IMR-90 (cell line): ENCODE measurements around the gene RARB. TPM values are rescaled to one million over a fixed set of nuclear protein-coding genes. Genes with fewer than 3 reads are reported as not detected.

Source experiments
- ATAC-seq: fragments of 200-7000 bp; cut with Tn5 transposase; 2 replicates; pipeline ENCODE4 v1.9.1; 2020; ENCODE audit warnings: low read depth, mild to moderate bottlenecking, moderate library complexity
- BruUV-seq: library from RNA; stranded (reverse); fragments of 400-500 nt; replicated peaks from 2 replicates; lab custom pipeline; 2021; lab: Mats Ljungman, UMichigan
- CTCF ChIA-PET: fragments of 300-600 bp; formaldehyde crosslinking; extraction: SDS; loops from one replicate; lab custom pipeline; 2021; ENCODE audit warnings: antibody characterized with exemption; lab: Yijun Ruan, JAX
- POLR2A ChIA-PET: fragments of 300-600 bp; sonication (Branson Sonifier 250); formaldehyde crosslinking; loops from one replicate; lab custom pipeline; 2022; ENCODE audit warnings: antibody characterized with exemption; ENCODE audit not compliant: unreplicated experiment; lab: Charles Lee
- DNase-seq: peaks from one replicate; pipeline ENCODE4 v3.0.0; 2013
- H2AFZ ChIP-seq: replicated peaks from 2 replicates; pipeline ENCODE3; 2013; ENCODE audit warnings: low read length, mild to moderate bottlenecking; ENCODE audit not compliant: poor library complexity
- H2AK5ac ChIP-seq: 2 replicates; pipeline ENCODE4 v1.6.1; 2013; ENCODE audit warnings: low read depth, low read length, inconsistent platforms
- H2AK9ac ChIP-seq: replicated peaks from 2 replicates; pipeline ENCODE3; 2013; ENCODE audit warnings: mild to moderate bottlenecking, low read depth, low read length, moderate library complexity; ENCODE audit not compliant: poor library complexity
- H2BK120ac ChIP-seq: 2 replicates; pipeline ENCODE4 v1.6.1; 2013; ENCODE audit warnings: low read depth, low read length, inconsistent platforms
- H2BK15ac ChIP-seq: 3 replicates; pipeline ENCODE4 v1.6.1; 2013; ENCODE audit warnings: low read depth, low read length, inconsistent platforms
- H2BK20ac ChIP-seq: 2 replicates; pipeline ENCODE4 v1.6.1; 2013; ENCODE audit warnings: low read depth, mild to moderate bottlenecking, inconsistent platforms, low read length, moderate library complexity
- H2BK5ac ChIP-seq: 2 replicates; pipeline ENCODE4 v1.6.1; 2013; ENCODE audit warnings: mild to moderate bottlenecking, low read depth, low read length, inconsistent platforms; ENCODE audit not compliant: poor library complexity, severe bottlenecking
- H3K14ac ChIP-seq: replicated peaks from 2 replicates; pipeline ENCODE4 v1.6.1; 2013; ENCODE audit warnings: low read depth, low read length, inconsistent platforms
- H3K18ac ChIP-seq: 2 replicates; pipeline ENCODE4 v1.6.1; 2013; ENCODE audit warnings: low read depth, low read length, control low read depth
- H3K23ac ChIP-seq: 2 replicates; pipeline ENCODE4 v1.6.1; 2013; ENCODE audit warnings: low read depth, low read length, inconsistent platforms
- H3K27ac ChIP-seq: 2 replicates; pipeline ENCODE4 v1.5.1; 2013; ENCODE audit warnings: mild to moderate bottlenecking, control low read depth, low read length; ENCODE audit not compliant: insufficient read depth
- H3K27me3 ChIP-seq: 2 replicates; pipeline ENCODE4 v1.6.1; 2013; ENCODE audit warnings: low read length; ENCODE audit not compliant: control insufficient read depth, insufficient read depth
- H3K36me3 ChIP-seq: 2 replicates; pipeline ENCODE4 v1.6.1; 2013; ENCODE audit warnings: low read length, mixed read lengths; ENCODE audit not compliant: control insufficient read depth, insufficient read depth
- H3K4ac ChIP-seq: 2 replicates; pipeline ENCODE4 v1.6.1; 2013; ENCODE audit warnings: low read depth, low read length, inconsistent platforms
- H3K4me1 ChIP-seq: 2 replicates; pipeline ENCODE4 v1.6.1; 2013; ENCODE audit warnings: low read length, mixed read lengths; ENCODE audit not compliant: control insufficient read depth, insufficient read depth
- H3K4me2 ChIP-seq: 2 replicates; pipeline ENCODE4 v1.6.1; 2013; ENCODE audit warnings: low read depth, mild to moderate bottlenecking, control low read depth, low read length, moderate library complexity
- H3K4me3 ChIP-seq: 2 replicates; pipeline ENCODE4 v1.5.1; 2013; ENCODE audit warnings: low read depth, mild to moderate bottlenecking, control low read depth, low read length, moderate library complexity; ENCODE audit not compliant: insufficient read depth
- H3K56ac ChIP-seq: 2 replicates; pipeline ENCODE4 v1.6.1; 2013; ENCODE audit warnings: low read length, inconsistent platforms; ENCODE audit not compliant: insufficient read depth; ENCODE audit errors: extremely low read depth
- H3K79me1 ChIP-seq, 2 experiments: 2 replicates each; pipeline ENCODE4 v1.6.1; 2013; ENCODE audit warnings: low read length in 2 of 2, inconsistent platforms in 1 of 2, low read depth in 1 of 2
- H3K9ac ChIP-seq: 2 replicates; pipeline ENCODE4 v1.6.1; 2013; ENCODE audit warnings: low read depth, low read length, control low read depth
- H3K9me1 ChIP-seq: 2 replicates; pipeline ENCODE4 v1.6.1; 2013; ENCODE audit warnings: low read length, inconsistent platforms; ENCODE audit not compliant: insufficient read depth
- H3K9me3 ChIP-seq: 2 replicates; pipeline ENCODE4 v1.6.1; 2013; ENCODE audit warnings: low read length; ENCODE audit not compliant: control insufficient read depth, insufficient read depth
- H4K20me1 ChIP-seq: 2 replicates; pipeline ENCODE4 v1.6.1; 2013; ENCODE audit warnings: low read length, inconsistent platforms; ENCODE audit not compliant: insufficient read depth
- H4K5ac ChIP-seq: 2 replicates; pipeline ENCODE4 v1.6.1; 2013; ENCODE audit warnings: mild to moderate bottlenecking, low read depth, low read length, control low read depth
- H4K8ac ChIP-seq, 2 experiments: 2 replicates each; pipeline ENCODE4 v1.6.1; 2013; ENCODE audit warnings: low read depth in 2 of 2, low read length in 2 of 2, control low read depth in 1 of 2, inconsistent platforms in 1 of 2
- H4K91ac ChIP-seq: 2 replicates; pipeline ENCODE4 v1.6.1; 2013; ENCODE audit warnings: low read depth, low read length, inconsistent platforms; ENCODE audit not compliant: insufficient read depth
- MAFK ChIP-seq: IDR thresholded peaks from 2 replicates; pipeline ENCODE4 v1.6.1; 2012; ENCODE audit warnings: low read depth, low read length, improper control_type of control experiment
- WGBS, 2 experiments: methylation state at CpG; one replicate each; pipeline versions ENCODE4 v1.1.5 to v1.1.7; 2013; ENCODE audit warnings: missing lambda C conversion rate in 2 of 2; ENCODE audit not compliant: insufficient read length in 1 of 2; ENCODE audit errors: extremely low coverage in 2 of 2; 5-methylcytosine and 5-hydroxymethylcytosine counted together
- dilution Hi-C: fragments of 300-500 bp; cut with HindIII; formaldehyde crosslinking; loops from one replicate; pipeline ENCODE4 v1.14.3; 2018; ENCODE audit warnings: low sequenced_read_pairs; ENCODE audit not compliant: unreplicated experiment
- in situ Hi-C: fragments of 300-500 bp; cut with MboI; formaldehyde crosslinking; loops from 3 replicates; pipeline ENCODE4 v1.14.3; 2019; ENCODE audit warnings: low sequenced_read_pairs, inconsistent platforms, mixed read lengths
- intact Hi-C: fragments of 100-400 bp; cut with micrococcal nuclease; formaldehyde crosslinking; loops from 2 replicates; pipeline ENCODE4 v1.10.0; 2022
- polyA plus RNA-seq, 3 experiments: library from polyadenylated mRNA; depleted of rRNA; stranded (reverse); fragments of >200 nt; gene quantifications; 2 replicates each; pipeline ENCODE4 v1.2.3, GENCODE V29; 2012; ENCODE audit warnings: low replicate concordance in 1 of 3
- total RNA-seq: library from RNA; depleted of rRNA; stranded (reverse); fragments of >200 nt; gene quantifications from 2 replicates; pipeline ENCODE4 v1.2.3, GENCODE V29; 2012

Gene RARB
- total and polyA plus RNA-seq, 2 of the 4 experiments (the other 2 are of a cell fraction): 0.53 to 1.4 TPM

GRCh38 chr3:25421747-25422146 is 6.3 kb upstream of the RARB start:
- WGBS, 2 experiments: no CpG with 5 or more reads among the region's 2 CpGs

More at GRCh38 chr3:25421747-25422146, 6.3 kb upstream of the RARB start:
- Histone ChIP-seq H3K4me1 (no peaks in the 10 kb centered on the region), H4K8ac (no peak overlapping the region), H2BK20ac (no peak overlapping the region), H2AK5ac (no peak overlapping the region), H3K9me1 (no peaks in the 10 kb centered on the region), H3K56ac (no peak overlapping the region), H3K27me3 (peaks cover 4% of the 10 kb centered on the region; the same call in 1 of the 2 replicates), H2BK15ac (no peak overlapping the region), H3K4me3 (no peak overlapping the region), H3K27ac (no peak overlapping the region), H3K23ac (no peak overlapping the region), H3K36me3 (no peaks in the 10 kb centered on the region), H2BK5ac (no peak overlapping the region), H3K14ac (no peak overlapping the region), H2AK9ac (no peak overlapping the region), H4K20me1 (no peaks in the 10 kb centered on the region), H3K79me1 (no peaks in the 10 kb centered on the region), H2BK120ac (no peak overlapping the region), H3K18ac (no peak overlapping the region), H4K91ac (no peak overlapping the region), H3K9me3 (no peaks in the 10 kb centered on the region), H3K4ac (no peak overlapping the region), H4K5ac (no peak overlapping the region), H2AFZ (no peak overlapping the region), H3K9ac (no peak overlapping the region), H3K4me2 (no peak overlapping the region)
- in situ Hi-C loops: no loop called here
- ChIA-PET POLR2A (no interaction called here), CTCF (no interaction called here)
- no peak for TF ChIP-seq MAFK
- BruUV-seq: no TSS peak
- no peak for ATAC-seq
- dilution Hi-C loops: no loop called here
- no peak for DNase-seq
- intact Hi-C loops: no loop called here
